AML-193 (cell line): ENCODE data around the gene KRTAP9-8.
"Not testable (repeated sequence)": the region's sequence is repeated elsewhere in the genome, so short reads cannot be mapped to it uniquely, and the experiment has no call there.

Experiments
- DNase-seq, 2 experiments: peaks; one replicate each; lab custom pipeline; 2025; lab: John Stamatoyannopoulos, UW

Gene KRTAP9-8

GRCh38 chr17:41255381-41256290, 17.8 kb downstream of the KRTAP9-8 start, which contains the start of gene KRTAP9-9:
KRTAP9-9 (plus strand) TSS chr17:41255384.
- DNase-seq = not testable (repeated sequence)

DNA sequence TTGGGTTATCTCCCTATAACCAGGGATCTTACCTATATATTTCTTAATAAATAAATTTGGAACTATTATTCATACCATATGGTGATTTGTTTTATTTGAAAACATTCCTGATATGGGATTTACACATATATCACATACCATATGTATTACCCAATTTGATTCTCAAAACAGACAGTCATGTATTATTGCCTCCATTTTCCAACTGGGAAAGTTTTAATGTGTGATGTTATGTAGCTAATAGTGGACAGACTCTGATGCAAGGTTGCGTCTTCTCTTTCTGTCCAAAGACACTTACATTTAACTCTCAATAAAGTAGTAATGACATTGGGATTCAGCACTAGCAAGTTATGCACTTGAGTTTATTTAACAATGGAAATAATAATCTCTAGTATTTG, 18.5 kb downstream of the KRTAP9-8 start:
- no peak for DNase-seq

- DNase-seq = no peak
Observed at GRCh38 chr17:41258406-41258805, 20.6 kb downstream of the KRTAP9-8 start.

- no peak for DNase-seq
Observed at GRCh38 chr17:41263212-41263611, 25.4 kb downstream of the KRTAP9-8 start.

- no peak for DNase-seq
Observed at GRCh38 chr17:41264599-41264998, 26.8 kb downstream of the KRTAP9-8 start.

GRCh38 chr17:41265078-41265477, 27.3 kb downstream of the KRTAP9-8 start, which contains the start of gene KRTAP9-6:
KRTAP9-6 (plus strand) TSS chr17:41265378; CDS start chr17:41265378, 0 bp downstream.
- no peak for DNase-seq

GRCh38 chr17:41267711-41268110, 29.9 kb downstream of the KRTAP9-8 start:
- no peak for DNase-seq

GRCh38 chr17:41271323-41271722, 33.5 kb downstream of the KRTAP9-8 start:
- DNase-seq = not testable (repeated sequence)

- no peak for DNase-seq
Observed at GRCh38 chr17:41271858-41272257, 34.1 kb downstream of the KRTAP9-8 start.

- not testable (repeated sequence) for DNase-seq
Observed at GRCh38 chr17:41275648-41276190, 37.9 kb downstream of the KRTAP9-8 start, which contains the start of gene KRTAP9-7. KRTAP9-7 (plus strand) TSS chr17:41275698; CDS start chr17:41275698, 0 bp downstream.

DNA sequence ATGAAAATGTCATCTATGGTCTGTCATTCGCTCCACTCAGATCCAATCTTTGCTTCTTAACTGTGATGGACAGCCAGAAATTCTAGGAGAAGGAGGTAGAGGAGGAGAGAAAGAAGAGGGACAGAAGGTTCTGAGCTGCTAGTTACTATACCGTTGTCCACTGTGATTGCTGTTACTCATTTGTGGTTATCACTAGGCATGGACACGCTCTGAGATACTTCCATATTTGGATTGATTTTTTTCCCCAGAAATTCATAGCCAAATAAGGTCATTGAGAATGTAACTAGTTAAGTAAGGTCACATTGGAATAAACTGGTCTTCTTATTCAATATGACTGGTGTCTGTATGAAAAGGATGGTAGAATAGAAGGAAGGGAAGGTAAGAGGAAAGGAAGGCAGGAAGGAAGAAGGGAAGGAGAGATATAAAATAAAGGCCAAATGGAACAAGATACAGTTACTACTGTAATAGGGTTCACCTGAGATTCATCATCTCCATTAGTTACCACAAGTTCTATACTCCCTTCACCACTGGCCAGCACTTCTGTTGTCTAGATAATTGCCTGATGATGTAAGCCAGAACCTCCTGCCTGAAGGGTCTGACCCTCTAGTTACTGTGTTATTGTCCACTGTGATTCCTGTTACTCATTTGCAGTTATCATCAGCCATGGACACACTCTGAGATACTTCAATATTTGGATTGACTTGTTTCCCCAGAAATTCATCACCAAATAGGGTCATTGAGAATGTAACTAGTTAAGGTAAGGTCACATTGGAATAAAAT, 40.6 kb downstream of the KRTAP9-8 start:
- no peak for DNase-seq

GRCh38 chr17:41284043-41284442, 46.2 kb downstream of the KRTAP9-8 start:
- DNase-seq = no peak

DNA sequence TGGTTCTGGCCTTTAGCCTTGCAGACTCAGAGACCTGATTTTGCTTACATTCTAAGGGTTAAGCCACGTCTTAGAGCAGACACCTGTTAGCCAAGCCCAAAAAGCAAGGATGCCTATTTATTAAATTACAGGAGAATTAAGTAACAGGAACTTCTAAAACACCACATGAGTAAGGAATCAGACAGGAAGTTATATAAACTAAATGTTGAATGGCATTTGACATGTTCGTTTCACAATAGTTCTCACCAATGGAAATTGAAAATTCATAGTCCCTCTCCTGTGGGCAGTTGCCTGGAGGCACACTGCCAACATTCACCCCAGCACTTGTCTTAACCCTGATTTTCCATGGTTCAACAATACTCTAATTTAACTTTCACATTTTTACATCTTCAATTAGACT, 46.7 kb downstream of the KRTAP9-8 start:
- peak; percentile 96 for DNase-seq

GRCh38 chr17:41287050-41287449, 49.3 kb downstream of the KRTAP9-8 start:
- no peak for DNase-seq
